Activated naive CD8-positive, alpha-beta T cell treated with anti-CD3 and anti-CD28 coated beads, Interleukin-2, amount 10 ng/mL, durations not matched to agents 7 days and 5 days (primary cell): ENCODE results near the gene PTRHD1. TPM values are rescaled to one million over a fixed set of nuclear protein-coding genes. Genes with fewer than 3 reads are reported as not detected.
A peak's percentile ranks its signal among the peaks of the same experiment; 100 is the strongest.

Experiments
- ATAC-seq: fragments of 150-1000 bp; cut with Tn5 transposase; one replicate; pipeline ENCODE4 v1.10.0; 2021; ENCODE audit warnings: low read depth, moderate library complexity
- POLR2A ChIA-PET: fragments of 350-600 bp; sonication (Branson Sonifier 250); formaldehyde crosslinking; loops from one replicate; lab custom pipeline; 2021; ENCODE audit warnings: antibody characterized with exemption; lab: Charles Lee
- DNase-seq: peaks from one replicate; pipeline ENCODE4 v3.0.0; 2021
- H3K27ac Mint-ChIP-seq: one replicate; pipeline ENCODE4 v1.8.0; 2022; ENCODE audit warnings: mild to moderate bottlenecking, mixed read lengths
- H3K27me3 Mint-ChIP-seq: one replicate; pipeline ENCODE4 v1.8.0; 2022; ENCODE audit warnings: mild to moderate bottlenecking, moderate library complexity, mixed read lengths
- H3K36me3 Mint-ChIP-seq: one replicate; pipeline ENCODE4 v1.8.0; 2021; ENCODE audit warnings: mild to moderate bottlenecking, mixed read lengths
- H3K4me1 Mint-ChIP-seq: one replicate; pipeline ENCODE4 v1.8.0; 2021; ENCODE audit warnings: mixed read lengths
- H3K4me3 Mint-ChIP-seq: one replicate; pipeline ENCODE4 v1.8.0; 2022; ENCODE audit warnings: mild to moderate bottlenecking, moderate library complexity, mixed read lengths
- H3K9me3 Mint-ChIP-seq: one replicate; pipeline ENCODE4 v1.8.0; 2021; ENCODE audit warnings: mixed read lengths
- total RNA-seq, 2 experiments: library from RNA; stranded (reverse); gene quantifications; one replicate each; pipeline ENCODE4 v1.2.3, GENCODE V29; 2021

PTRHD1 gene
- total RNA-seq, 2 experiments from 2014 or later, result 17.3 to 19.8 TPM

DNA sequence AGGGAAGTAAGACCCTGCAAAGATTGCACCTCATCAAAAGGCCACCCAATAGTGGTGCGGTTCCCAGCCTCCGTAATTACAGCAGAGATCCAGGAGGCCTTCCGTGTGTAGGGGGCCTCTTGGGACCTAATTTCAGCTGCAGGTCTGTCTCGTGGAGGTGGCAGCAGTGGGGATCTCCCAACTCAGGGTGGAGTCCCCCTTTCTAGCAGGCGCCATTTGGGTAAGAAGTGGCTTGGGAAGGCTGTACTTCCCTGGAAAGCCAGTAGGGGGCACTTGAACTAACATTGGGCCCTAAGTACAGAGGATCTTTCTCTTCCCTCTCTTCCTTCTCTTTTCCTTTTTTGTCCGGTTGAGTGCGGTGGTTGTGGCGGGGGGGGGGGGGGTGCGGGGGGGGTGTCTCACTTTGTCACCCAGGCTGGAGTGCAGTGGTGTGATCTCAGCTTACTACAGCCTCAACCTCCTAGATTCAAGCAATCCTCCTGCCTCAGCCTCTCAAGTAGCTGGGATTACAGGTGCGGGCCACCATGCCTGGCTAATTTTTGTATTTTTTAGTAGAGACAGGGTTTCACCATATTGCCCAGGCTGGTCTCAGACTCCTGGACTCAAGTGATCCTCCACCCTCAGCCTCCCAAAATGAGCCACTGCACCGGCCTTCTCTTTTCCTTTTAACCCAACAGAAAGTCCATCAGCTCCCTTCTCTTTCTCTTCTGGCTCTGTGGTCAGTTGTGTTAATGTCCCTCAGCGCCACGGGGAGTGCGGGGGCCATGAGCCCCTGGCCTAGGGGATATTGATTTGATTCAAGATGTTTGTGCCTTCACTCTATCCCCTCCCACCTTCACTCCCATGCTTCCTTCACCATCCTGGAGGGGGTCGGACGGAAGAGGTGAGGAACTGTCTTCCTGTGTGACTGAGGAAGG, 32.0 kb upstream of the PTRHD1 start:
- peaks cover 6% of the 10 kb centered on the region for H3K36me3 Mint-ChIP-seq
- DNase-seq, result no peak
- no peak for ATAC-seq
- H3K27me3 Mint-ChIP-seq, result no peaks in the 10 kb centered on the region
- H3K9me3 Mint-ChIP-seq, result no peaks in the 10 kb centered on the region
- POLR2A ChIA-PET, result interaction anchor here (1.0 to 1.5 kb wide), 2 partner anchors 32 to 212 kb away, joined by 4 to 5 read pairs; partner anchors contain the start of genes CENPO and PTRHD1
- H3K4me1 Mint-ChIP-seq, result peaks cover 9% of the 10 kb centered on the region
- H3K27ac Mint-ChIP-seq, result peak overlapping the region; percentile 43
- H3K4me3 Mint-ChIP-seq, result no peak overlapping the region

DNA sequence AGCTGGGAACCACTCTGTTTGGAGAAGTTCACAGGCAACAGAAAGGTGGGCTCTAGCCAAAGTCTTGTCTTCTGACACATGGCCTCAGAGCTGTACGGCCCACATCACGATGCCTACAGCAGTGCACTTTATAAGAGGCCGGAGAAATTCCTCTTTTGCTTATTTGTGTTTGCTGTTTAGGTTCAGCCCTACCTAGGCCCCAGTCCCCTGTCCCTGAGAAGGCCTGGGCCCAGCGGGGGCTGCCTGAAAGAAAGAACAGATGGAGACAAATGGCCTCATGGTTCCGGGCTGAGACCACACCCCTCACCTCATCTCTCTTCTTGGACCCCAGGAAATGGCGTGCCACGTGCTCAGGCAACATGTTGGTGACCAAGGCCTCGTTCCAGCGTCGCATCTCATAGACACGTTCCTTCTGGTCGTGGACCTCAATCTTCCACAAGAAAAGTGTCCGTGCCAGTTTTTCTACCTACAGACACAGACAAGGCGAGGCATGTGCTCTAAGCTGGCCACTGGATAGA, 30.9 kb upstream of the PTRHD1 start:
- Mint-ChIP-seq H3K4me1 (peaks cover 9% of the 10 kb centered on the region), H3K9me3 (no peaks in the 10 kb centered on the region), H3K27ac (no peak overlapping the region), H3K27me3 (no peaks in the 10 kb centered on the region), H3K4me3 (no peak overlapping the region), H3K36me3 (peaks cover 6% of the 10 kb centered on the region)
- no peak for DNase-seq
- ATAC-seq, result no peak
- POLR2A ChIA-PET, result interaction anchor here (1.2 kb wide), 1 partner anchor 31 kb away, joined by 3 read pairs; the partner anchor contains the start of genes CENPO and PTRHD1

DNA sequence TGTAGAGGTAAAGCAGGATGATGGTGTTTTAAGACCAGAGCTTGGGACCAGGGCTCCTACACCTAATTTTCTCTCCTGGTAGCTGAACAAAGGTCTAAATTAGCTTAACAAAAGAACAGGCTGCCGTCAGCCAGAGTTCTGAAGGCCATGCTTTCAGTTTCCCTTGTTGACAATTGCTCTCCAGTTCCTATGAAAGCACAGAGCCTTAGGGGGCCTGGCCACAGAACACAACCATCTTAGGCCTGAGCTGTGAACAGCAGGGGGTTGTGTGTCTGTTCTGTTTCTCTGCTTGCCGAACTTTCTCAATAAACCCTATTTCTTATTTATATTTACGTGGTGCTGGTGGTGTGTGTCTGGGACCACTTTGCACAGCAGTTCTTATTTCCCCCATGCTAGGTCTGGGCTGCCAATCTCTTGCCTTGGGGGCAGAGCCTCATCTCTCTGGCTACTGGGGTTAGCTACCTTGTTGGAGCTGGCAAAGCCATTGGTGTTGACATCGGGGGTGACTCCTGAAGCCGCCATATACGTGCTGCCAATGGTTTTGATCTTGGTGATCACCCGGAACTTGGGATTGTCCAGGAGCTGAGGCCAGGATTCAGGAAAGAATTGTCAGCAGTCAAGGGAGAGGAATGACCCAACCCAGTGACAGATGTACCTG, 29.0 kb upstream of the PTRHD1 start:
- DNase-seq, result no peak
- Mint-ChIP-seq H3K27me3 (no peaks in the 10 kb centered on the region), H3K9me3 (no peaks in the 10 kb centered on the region)

DNA sequence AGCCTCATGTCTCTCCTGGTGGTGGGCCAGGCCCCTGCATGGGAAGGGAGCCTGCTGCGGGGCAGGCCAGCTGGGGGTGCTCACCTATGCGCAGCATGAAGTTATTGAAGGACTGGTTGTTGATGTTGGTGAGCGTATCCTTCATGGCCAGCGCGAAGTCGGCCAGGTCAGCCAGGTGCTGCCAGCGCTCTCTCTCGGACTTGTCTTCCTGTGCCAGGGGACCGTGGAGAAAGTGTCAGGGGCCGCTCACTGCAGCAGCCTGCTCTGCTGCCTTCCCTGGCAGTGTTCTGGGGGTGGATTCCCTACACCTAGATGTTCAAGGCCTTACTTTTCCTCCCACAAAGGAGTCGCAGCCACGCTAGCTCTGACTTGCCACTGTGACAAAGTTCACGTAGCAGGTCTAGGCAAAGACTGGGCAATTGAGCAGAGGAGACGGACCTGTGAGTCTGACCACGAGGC, 28.3 kb upstream of the PTRHD1 start:
- Mint-ChIP-seq H3K4me1 (peaks cover 8% of the 10 kb centered on the region), H3K27me3 (no peaks in the 10 kb centered on the region), H3K4me3 (no peak overlapping the region), H3K9me3 (no peaks in the 10 kb centered on the region), H3K36me3 (peaks cover 22% of the 10 kb centered on the region), H3K27ac (no peak overlapping the region)
- DNase-seq (no peak), ATAC-seq (no peak)
- POLR2A ChIA-PET, result no interaction called here

More for the DNA sequence above, 29.0 kb upstream of the PTRHD1 start:
- Mint-ChIP-seq H3K4me3 (no peak overlapping the region), H3K4me1 (peaks cover 9% of the 10 kb centered on the region), H3K36me3 (peaks cover 19% of the 10 kb centered on the region), H3K27ac (no peak overlapping the region)
- POLR2A ChIA-PET, result no interaction called here
- no peak for ATAC-seq

DNA sequence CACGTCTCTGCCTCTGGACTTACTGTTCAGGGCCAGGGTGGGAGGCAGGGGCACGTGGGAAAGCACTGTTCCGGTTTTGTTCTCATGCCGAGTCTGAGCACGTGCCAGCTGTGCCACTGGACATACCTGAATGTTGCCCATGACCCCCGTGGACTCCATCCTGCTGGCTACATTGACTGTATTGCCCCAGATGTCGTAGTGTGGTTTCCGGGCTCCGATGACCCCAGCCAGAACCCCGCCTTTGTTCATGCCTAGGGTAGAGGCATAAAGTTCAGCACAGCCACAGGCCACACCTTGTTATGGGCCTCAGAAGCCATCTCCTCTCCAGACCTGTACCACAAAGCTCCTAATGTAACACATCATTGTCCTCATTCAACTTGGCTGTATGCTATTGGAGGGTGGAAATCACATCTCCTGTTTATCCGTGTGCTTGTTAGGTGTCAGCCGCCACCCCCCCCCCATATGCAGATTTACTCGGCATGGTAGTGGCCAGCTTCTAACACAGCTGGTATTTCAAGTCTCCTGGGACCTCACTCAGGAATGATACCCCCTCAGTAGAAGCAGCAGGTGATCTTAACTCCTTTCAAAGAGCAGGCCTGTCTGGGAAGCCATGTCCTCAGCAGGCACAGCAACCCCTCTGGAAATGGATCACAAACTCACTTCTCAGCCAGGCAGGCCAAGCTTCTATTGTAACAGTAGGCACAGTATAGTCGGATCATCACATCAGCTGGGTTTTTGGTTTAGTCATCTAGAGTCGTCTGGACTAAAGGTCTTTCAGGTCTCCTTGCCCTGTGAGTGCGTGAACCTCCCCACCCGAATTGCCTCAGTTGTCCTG, 27.6 kb upstream of the PTRHD1 start:
- POLR2A ChIA-PET, result no interaction called here
- H3K27me3 Mint-ChIP-seq, result no peaks in the 10 kb centered on the region
- H3K36me3 Mint-ChIP-seq, result peaks cover 24% of the 10 kb centered on the region
- H3K9me3 Mint-ChIP-seq, result no peaks in the 10 kb centered on the region
- no peak overlapping the region for H3K4me3 Mint-ChIP-seq
- peak overlapping the region; percentile 21 for H3K27ac Mint-ChIP-seq
- ATAC-seq (no peak), DNase-seq (no peak)
- H3K4me1 Mint-ChIP-seq, result peaks cover 3% of the 10 kb centered on the region

DNA sequence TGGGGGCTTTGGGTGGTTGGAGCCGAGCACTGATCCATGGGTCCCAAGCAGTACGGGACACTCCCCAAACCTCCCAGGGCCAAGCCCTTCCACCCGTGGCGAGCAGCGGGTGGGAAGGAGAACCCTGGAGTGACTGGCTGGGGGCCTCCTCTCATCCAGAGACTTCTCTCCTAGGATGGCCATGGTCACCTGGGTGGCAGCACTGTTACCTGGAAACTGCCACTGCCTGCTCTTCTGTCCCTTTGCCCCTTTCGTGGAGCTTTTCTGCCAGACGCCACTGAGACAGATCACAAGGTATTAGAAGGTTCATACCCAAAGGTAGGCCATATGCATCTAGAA, 27.0 kb upstream of the PTRHD1 start:
- H3K27me3 Mint-ChIP-seq, result no peaks in the 10 kb centered on the region
- peaks cover 26% of the 10 kb centered on the region for H3K36me3 Mint-ChIP-seq

DNA sequence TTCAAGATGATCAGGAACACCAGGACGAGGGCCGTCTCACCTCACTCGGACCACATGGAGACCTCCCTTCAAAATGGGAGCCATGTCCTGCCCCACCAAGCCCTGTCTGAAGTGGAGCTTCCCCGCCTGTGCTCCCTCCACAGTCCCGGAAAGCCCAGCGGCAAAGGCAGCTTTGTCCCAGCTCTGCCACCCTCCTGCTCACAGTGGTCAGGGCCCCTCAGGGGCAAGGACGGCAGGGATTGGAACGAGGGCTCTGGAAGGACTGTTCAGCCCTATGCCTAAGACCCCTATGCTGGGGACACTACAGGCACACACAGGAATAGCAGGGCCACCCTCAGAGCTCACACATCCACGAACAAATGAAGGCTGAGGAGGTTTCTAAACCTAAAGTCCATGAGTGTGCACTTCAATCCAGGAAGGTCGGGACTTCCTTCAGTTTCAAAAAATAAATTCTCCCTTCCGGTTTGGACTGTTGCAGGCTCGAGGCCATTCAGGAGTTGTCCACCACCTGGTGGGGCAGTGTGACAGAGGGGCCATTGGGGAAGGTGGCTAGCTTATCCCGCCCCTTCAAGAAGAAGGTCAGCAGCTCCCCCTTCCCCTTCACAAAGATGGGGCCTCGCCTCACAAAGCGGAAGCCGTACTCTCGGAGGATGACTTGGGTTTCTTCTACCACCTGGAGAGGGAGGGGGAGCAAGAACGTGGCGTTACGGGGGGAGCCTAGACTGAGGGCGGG, 26.4 kb upstream of the PTRHD1 start:
- no peak overlapping the region for H3K27ac Mint-ChIP-seq
- DNase-seq, result no peak
- ATAC-seq, result no peak
- no peaks in the 10 kb centered on the region for H3K9me3 Mint-ChIP-seq
- POLR2A ChIA-PET, result no interaction called here
- H3K27me3 Mint-ChIP-seq, result no peaks in the 10 kb centered on the region
- peaks cover 26% of the 10 kb centered on the region for H3K36me3 Mint-ChIP-seq
- H3K4me3 Mint-ChIP-seq, result no peak overlapping the region
- peaks cover 4% of the 10 kb centered on the region for H3K4me1 Mint-ChIP-seq

More for the DNA sequence above, 27.0 kb upstream of the PTRHD1 start:
- Mint-ChIP-seq H3K27ac (no peak overlapping the region), H3K9me3 (no peaks in the 10 kb centered on the region), H3K4me3 (no peak overlapping the region), H3K4me1 (peaks cover 4% of the 10 kb centered on the region)
- DNase-seq (no peak), ATAC-seq (no peak)
- POLR2A ChIA-PET, result no interaction called here

DNA sequence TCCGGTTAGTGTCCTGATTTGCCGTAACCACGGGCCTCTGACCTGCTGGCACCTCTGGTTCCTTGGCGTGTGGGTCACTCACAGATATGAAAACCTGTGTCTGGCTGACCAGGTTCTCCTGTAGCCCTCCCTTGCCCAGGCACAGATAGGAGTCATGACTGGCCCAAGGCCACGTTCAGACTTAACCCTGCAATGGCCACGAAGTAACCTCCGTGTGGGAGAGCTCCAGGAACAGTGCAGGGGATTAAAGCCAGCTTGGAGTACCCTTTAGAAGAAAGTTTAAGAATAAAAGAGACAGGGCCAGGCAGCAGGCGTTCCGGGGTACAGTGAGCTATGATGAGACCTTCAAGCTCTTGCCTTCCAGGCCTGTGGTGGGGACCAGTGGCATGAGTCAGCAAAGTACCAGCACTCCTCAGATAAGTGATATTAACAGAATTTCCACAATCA, 25.6 kb upstream of the PTRHD1 start:
- H3K9me3 Mint-ChIP-seq, result no peaks in the 10 kb centered on the region
- peaks cover 27% of the 10 kb centered on the region for H3K36me3 Mint-ChIP-seq
- ATAC-seq (no peak), DNase-seq (no peak)
- peaks cover 4% of the 10 kb centered on the region for H3K4me1 Mint-ChIP-seq
- POLR2A ChIA-PET, result no interaction called here
- H3K27me3 Mint-ChIP-seq, result no peaks in the 10 kb centered on the region
- no peak overlapping the region for H3K27ac Mint-ChIP-seq
- H3K4me3 Mint-ChIP-seq, result no peak overlapping the region

DNA sequence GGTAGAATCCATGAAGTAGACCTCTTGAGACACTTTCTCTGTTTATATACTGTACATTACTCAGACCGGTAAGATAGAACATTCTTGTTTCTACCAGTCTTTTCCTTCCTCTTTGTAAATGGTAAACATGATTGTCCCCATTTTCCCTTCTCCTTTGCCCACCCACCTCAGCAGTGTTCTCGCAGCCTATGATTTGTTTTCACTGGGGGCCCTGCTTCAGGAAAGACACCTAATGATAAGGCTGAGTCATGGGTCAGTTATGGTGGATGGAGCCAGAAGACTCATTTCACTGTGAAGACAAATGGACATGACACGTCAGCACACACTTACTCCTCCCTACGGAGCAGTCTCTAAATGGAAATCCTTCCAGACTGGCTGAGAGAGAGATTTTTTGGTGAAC, 23.7 kb upstream of the PTRHD1 start:
- POLR2A ChIA-PET, result no interaction called here
- DNase-seq (no peak), ATAC-seq (no peak)
- Mint-ChIP-seq H3K27me3 (no peaks in the 10 kb centered on the region), H3K4me3 (no peak overlapping the region), H3K27ac (no peak overlapping the region), H3K4me1 (peaks cover 4% of the 10 kb centered on the region), H3K9me3 (no peaks in the 10 kb centered on the region), H3K36me3 (peaks cover 34% of the 10 kb centered on the region)

DNA sequence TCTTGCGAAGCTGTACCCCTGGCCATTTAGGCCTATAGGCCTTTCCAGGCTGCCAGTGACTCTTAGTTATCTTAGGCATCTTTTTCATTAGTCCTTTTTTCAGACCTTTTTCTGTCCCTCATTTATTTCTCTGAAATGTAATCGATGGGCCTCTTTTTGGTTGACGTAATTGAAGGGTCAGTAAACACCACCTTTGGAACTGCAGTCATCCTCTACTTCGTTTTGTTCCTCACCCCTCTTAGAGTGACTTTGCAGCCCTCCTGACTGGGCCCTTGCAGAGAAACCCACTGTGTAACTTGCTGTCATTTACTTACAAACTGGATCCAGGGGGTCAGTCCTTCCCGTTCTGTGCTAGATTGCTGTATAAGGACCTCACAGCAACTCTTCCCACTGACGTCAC, 23.2 kb upstream of the PTRHD1 start:
- ATAC-seq, result no peak
- Mint-ChIP-seq H3K36me3 (peaks cover 37% of the 10 kb centered on the region), H3K4me3 (no peak overlapping the region), H3K27ac (no peak overlapping the region), H3K4me1 (peaks cover 4% of the 10 kb centered on the region), H3K27me3 (no peaks in the 10 kb centered on the region), H3K9me3 (no peaks in the 10 kb centered on the region)
- POLR2A ChIA-PET, result no interaction called here
- DNase-seq, result no peak

DNA sequence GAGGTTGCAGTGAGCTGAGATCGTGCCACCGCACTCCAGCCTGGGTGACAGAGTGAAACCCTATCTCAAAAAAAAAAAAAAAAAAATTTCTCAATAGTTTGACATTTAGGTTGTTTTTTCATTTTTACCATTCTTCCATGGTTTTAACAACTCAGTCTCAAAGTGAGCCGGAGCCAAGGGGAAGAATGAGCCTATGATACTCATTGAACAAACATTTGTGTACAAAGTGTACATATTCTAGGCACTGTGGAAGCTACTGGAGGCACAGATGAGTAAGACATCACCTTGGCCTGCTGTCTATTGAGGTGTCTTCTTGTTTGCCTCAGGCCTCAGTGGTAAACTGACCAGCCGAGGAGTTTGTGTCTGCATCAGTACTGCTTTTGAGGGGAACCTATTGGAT, 22.0 kb upstream of the PTRHD1 start:
- ATAC-seq (no peak), DNase-seq (no peak)
- H3K36me3 Mint-ChIP-seq, result peaks cover 39% of the 10 kb centered on the region
- H3K27ac Mint-ChIP-seq, result no peak overlapping the region
- H3K9me3 Mint-ChIP-seq, result no peaks in the 10 kb centered on the region
- H3K4me3 Mint-ChIP-seq, result no peak overlapping the region
- no peaks in the 10 kb centered on the region for H3K27me3 Mint-ChIP-seq
- POLR2A ChIA-PET, result interaction anchor here (0.6 to 1.5 kb wide), 3 partner anchors 22 to 187 kb away, joined by 4 to 5 read pairs (median 5); partner anchors contain the start of genes CENPO and PTRHD1
- H3K4me1 Mint-ChIP-seq, result peaks cover 4% of the 10 kb centered on the region

DNA sequence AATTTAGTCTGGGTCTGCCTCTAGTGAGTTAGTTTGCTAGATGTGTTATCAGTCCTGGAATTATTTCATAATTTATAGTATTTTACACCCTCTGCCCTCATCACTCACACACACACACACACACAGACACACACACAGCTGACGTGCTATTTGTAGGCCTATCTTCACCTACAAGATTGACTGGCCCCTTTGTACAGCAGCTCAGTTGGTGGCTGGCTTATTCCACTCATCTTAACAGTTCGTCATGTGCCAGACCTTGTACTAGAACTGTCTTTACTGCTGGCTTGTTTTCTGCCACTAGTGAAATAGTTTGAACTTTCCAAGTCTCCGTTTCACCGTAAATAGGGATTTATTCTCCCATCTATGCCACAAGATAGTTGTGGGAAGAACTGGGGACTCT, 21.3 kb upstream of the PTRHD1 start:
- Mint-ChIP-seq H3K36me3 (peaks cover 39% of the 10 kb centered on the region), H3K4me1 (peaks cover 4% of the 10 kb centered on the region), H3K4me3 (no peak overlapping the region), H3K27ac (no peak overlapping the region), H3K9me3 (no peaks in the 10 kb centered on the region), H3K27me3 (no peaks in the 10 kb centered on the region)
- POLR2A ChIA-PET, result interaction anchor here (0.6 to 1.5 kb wide), 3 partner anchors 22 to 186 kb away, joined by 3 to 5 read pairs (median 4); partner anchors contain the start of genes CENPO and PTRHD1
- DNase-seq (no peak), ATAC-seq (no peak)
